Astrocyte (in vitro differentiated cells and primary cell): ENCODE measurements around the gene AVP. TPM values are rescaled to one million over a fixed set of nuclear protein-coding genes. Genes with fewer than 3 reads are reported as not detected.

Experiments used
- DNase-seq: peaks from one replicate; pipeline ENCODE4 v3.0.0-alpha.2; 2010; ENCODE audit warnings: low read depth
- FAIRE-seq: peaks from 2 replicates; lab custom pipeline; 2011; peaks lifted over from hg19 to GRCh38; lab: Jason Lieb, UNC
- H2AFZ ChIP-seq: 2 replicates; pipeline ENCODE4 v1.6.0; 2012; ENCODE audit warnings: low read depth, low read length, inconsistent platforms
- H3K27ac ChIP-seq: 2 replicates; pipeline ENCODE4 v1.5.1; 2011; ENCODE audit warnings: low read depth, low read length, inconsistent platforms
- H3K27me3 ChIP-seq: 2 replicates; pipeline ENCODE4 v1.6.0; 2011; ENCODE audit warnings: low read length, inconsistent platforms; ENCODE audit not compliant: insufficient read depth
- H3K36me3 ChIP-seq: 2 replicates; pipeline ENCODE4 v1.5.1; 2011; ENCODE audit warnings: low read length, inconsistent platforms; ENCODE audit not compliant: insufficient read depth
- H3K4me1 ChIP-seq: 2 replicates; pipeline ENCODE4 v1.5.1; 2011; ENCODE audit warnings: low read length, inconsistent platforms; ENCODE audit not compliant: insufficient read depth
- H3K4me2 ChIP-seq: 2 replicates; pipeline ENCODE4 v1.6.0; 2012; ENCODE audit warnings: low read length, inconsistent platforms
- H3K4me3 ChIP-seq: 2 replicates; pipeline ENCODE4 v1.5.1; 2011; ENCODE audit warnings: low read depth, mild to moderate bottlenecking, low read length, inconsistent platforms; ENCODE audit not compliant: insufficient read depth
- H3K79me2 ChIP-seq: 2 replicates; pipeline ENCODE4 v1.6.0; 2012; ENCODE audit warnings: mild to moderate bottlenecking, low read length, inconsistent platforms; ENCODE audit not compliant: insufficient read depth
- H3K9ac ChIP-seq: 2 replicates; pipeline ENCODE4 v1.6.0; 2012; ENCODE audit warnings: mild to moderate bottlenecking, low read length, inconsistent platforms
- H3K9me3 ChIP-seq: 2 replicates; pipeline ENCODE4 v1.5.1; 2012; ENCODE audit warnings: low read depth, mild to moderate bottlenecking, low read length, inconsistent platforms; ENCODE audit not compliant: insufficient read depth
- H4K20me1 ChIP-seq: 2 replicates; pipeline ENCODE4 v1.6.0; 2012; ENCODE audit warnings: low read length, inconsistent platforms; ENCODE audit not compliant: insufficient read depth
- H3K27ac Mint-ChIP-seq: one replicate; pipeline ENCODE4 v1.8.0; 2021; ENCODE audit warnings: mild to moderate bottlenecking, mixed read lengths; ENCODE audit not compliant: unreplicated experiment
- H3K27me3 Mint-ChIP-seq: one replicate; pipeline ENCODE4 v1.8.0; 2021; ENCODE audit warnings: low read depth, mixed read lengths; ENCODE audit not compliant: unreplicated experiment
- H3K36me3 Mint-ChIP-seq: one replicate; pipeline ENCODE4 v1.8.0; 2021; ENCODE audit warnings: low read depth, mixed read lengths; ENCODE audit not compliant: unreplicated experiment
- H3K4me1 Mint-ChIP-seq: one replicate; pipeline ENCODE4 v1.8.0; 2021; ENCODE audit warnings: low read depth, mixed read lengths; ENCODE audit not compliant: unreplicated experiment
- H3K4me3 Mint-ChIP-seq: one replicate; pipeline ENCODE4 v1.8.0; 2021; ENCODE audit warnings: mild to moderate bottlenecking, moderate library complexity, mixed read lengths; ENCODE audit not compliant: unreplicated experiment
- H3K9me3 Mint-ChIP-seq: one replicate; pipeline ENCODE4 v1.8.0; 2021; ENCODE audit warnings: mild to moderate bottlenecking, mixed read lengths; ENCODE audit not compliant: unreplicated experiment
- CTCF ChIP-seq: IDR thresholded peaks from 2 replicates; pipeline ENCODE4 v1.5.1; 2011; ENCODE audit warnings: low read depth, mild to moderate bottlenecking, inconsistent platforms, low read length, moderate library complexity; ENCODE audit not compliant: insufficient read depth
- EZH2 ChIP-seq: IDR thresholded peaks from 2 replicates; pipeline ENCODE4 v1.6.1; 2012; ENCODE audit warnings: mild to moderate bottlenecking, low read length, inconsistent platforms; ENCODE audit not compliant: insufficient read depth
- total RNA-seq: library from RNA; stranded (reverse); gene quantifications from 2 replicates; pipeline ENCODE4 v1.2.1, GENCODE V29; 2021

Gene AVP
- total RNA-seq, 1 donor from 2014 or later = not detected

DNA sequence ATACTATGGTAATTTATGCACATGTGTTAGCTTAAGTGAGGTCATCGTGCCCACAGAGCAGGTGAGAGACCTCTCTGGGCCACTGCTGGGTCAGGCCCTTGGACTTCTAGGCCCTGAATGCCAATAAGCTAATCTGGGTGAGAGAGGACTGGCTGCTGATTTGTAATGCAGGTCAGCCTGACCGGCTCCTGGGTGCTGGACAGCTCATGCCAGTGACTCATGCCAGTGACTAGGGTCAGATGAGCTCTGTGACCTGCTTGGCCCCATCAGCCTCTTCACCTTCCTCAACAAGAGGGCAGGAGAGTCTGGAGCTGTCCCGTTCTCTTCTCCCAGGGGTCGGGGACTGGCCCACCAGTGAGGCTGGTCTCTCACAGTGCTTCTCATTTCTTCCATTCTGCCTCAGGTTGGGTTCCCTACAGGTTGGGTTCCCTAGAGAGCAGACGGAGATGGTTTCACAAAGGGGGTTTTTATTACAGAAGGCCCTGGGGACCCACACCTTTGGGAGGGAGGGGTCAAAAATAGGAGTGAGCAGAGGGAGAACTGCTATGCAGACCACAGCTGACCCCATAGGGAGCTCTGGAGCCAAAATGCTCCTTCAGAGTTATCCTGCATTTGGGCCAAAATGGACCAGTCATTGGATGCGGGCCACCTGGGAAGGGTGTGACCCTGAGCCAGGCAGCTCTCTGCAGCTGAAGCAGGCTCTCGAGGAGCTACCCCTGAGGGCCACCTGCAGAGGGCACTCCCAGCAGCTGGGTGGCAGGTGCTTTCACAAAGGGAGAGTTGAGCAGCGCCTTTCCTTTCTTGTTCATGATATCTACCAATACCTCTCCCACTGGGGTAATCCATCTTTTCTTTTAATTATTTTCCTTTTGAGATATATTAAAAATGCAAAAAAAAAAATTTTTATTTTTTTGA, 15.3 kb downstream of the AVP start:
- FAIRE-seq (no peak), DNase-seq (no peak)
- Mint-ChIP-seq H3K9me3 (no peaks in the 10 kb centered on the region), H3K27ac (no peak overlapping the region), H3K4me1 (peaks cover 10% of the 10 kb centered on the region), H3K4me3 (no peak overlapping the region), H3K36me3 (no peaks in the 10 kb centered on the region), H3K27me3 (peaks cover 21% of the 10 kb centered on the region)
- Histone ChIP-seq H3K9me3 (no peaks in the 10 kb centered on the region), H3K27ac (no peak overlapping the region), H3K4me2 (no peak overlapping the region), H3K27me3 (peaks cover 14% of the 10 kb centered on the region), H3K4me3 (no peak overlapping the region), H3K4me1 (peaks cover 2% of the 10 kb centered on the region), H3K79me2 (no peaks in the 10 kb centered on the region), H3K36me3 (no peaks in the 10 kb centered on the region), H4K20me1 (no peaks in the 10 kb centered on the region), H2AFZ (no peak overlapping the region), H3K9ac (no peak overlapping the region)
- TF ChIP-seq CTCF (no peak), EZH2 (no peak)

DNA sequence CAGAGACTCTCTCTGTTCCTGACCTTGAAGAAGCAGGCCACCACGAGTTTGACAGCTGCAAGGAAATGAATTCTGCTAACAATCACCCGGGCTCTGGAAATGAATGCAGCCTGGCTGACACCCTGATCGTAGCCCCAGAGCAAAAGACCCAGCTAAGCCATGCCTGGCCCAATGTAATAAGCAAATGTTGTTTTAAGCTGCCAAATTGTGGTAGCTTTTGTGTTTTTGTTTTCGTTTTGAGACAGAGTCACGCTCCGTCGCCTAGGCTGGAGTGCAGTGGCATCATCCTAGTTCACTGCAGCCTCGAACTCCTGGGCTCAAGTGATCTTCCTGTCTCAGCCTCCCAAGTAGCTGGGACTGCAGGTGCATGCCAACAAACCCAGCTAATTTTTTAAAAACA, 16.4 kb downstream of the AVP start:
- no peak for FAIRE-seq
- TF ChIP-seq EZH2 (no peak), CTCF (no peak)

More for the DNA sequence above, 16.4 kb downstream of the AVP start:
- Mint-ChIP-seq H3K36me3 (no peaks in the 10 kb centered on the region), H3K27ac (no peak overlapping the region), H3K27me3 (peaks cover 21% of the 10 kb centered on the region), H3K4me1 (peaks cover 10% of the 10 kb centered on the region), H3K9me3 (no peaks in the 10 kb centered on the region), H3K4me3 (no peak overlapping the region)
- Histone ChIP-seq H3K27ac (no peak overlapping the region), H3K4me1 (peaks cover 2% of the 10 kb centered on the region), H3K36me3 (no peaks in the 10 kb centered on the region), H3K4me3 (no peak overlapping the region), H3K9me3 (no peaks in the 10 kb centered on the region), H3K27me3 (peaks cover 13% of the 10 kb centered on the region), H4K20me1 (no peaks in the 10 kb centered on the region), H3K4me2 (no peak overlapping the region), H2AFZ (no peak overlapping the region), H3K79me2 (no peaks in the 10 kb centered on the region), H3K9ac (no peak overlapping the region)
- no peak for DNase-seq
